ENCODE measurements around the gene RNF213. TPM values are rescaled to one million over a fixed set of nuclear protein-coding genes. Genes with fewer than 3 reads are reported as not detected.

RNF213 gene
- total and polyA plus RNA-seq, 4 donors = 45.1 to 78.3 (median 59.3) TPM

- 95% methylated on average over 23 of the region's 29 CpGs for WGBS (ENCODE audit: insufficient coverage)
- H3K4me3 ChIP-seq (ENCODE audit: low read depth, low read length) = no peak overlapping the region
- no peak for DNase-seq (ENCODE audit: low read depth in 4 of 6, low spot score in 6 of 6)
- no peaks in the 10 kb centered on the region for H3K27me3 ChIP-seq (ENCODE audit: control insufficient read depth, insufficient read depth, low read length)
- H3K27ac ChIP-seq (ENCODE audit: low read depth, low read length) = no peak overlapping the region
- H3K9me3 ChIP-seq (ENCODE audit: control insufficient read depth, insufficient read depth, low read length) = no peaks in the 10 kb centered on the region
- peaks cover 5% of the 10 kb centered on the region for H3K4me1 ChIP-seq (ENCODE audit: control insufficient read depth, insufficient read depth, low read length)
- peaks cover 63% of the 10 kb centered on the region for H3K36me3 ChIP-seq (ENCODE audit: control insufficient read depth, insufficient read depth, low read length)
These were observed 104.6 kb downstream of the RNF213 start for GRCh38 chr17:80365001-80365965.

- Histone ChIP-seq H3K36me3 (ENCODE audit: control insufficient read depth, insufficient read depth, low read length) (peaks cover 60% of the 10 kb centered on the region), H3K27me3 (ENCODE audit: control insufficient read depth, insufficient read depth, low read length) (no peaks in the 10 kb centered on the region), H3K27ac (ENCODE audit: low read depth, low read length) (no peak overlapping the region), H3K9me3 (ENCODE audit: control insufficient read depth, insufficient read depth, low read length) (no peaks in the 10 kb centered on the region), H3K4me3 (ENCODE audit: low read depth, low read length) (no peak overlapping the region), H3K4me1 (ENCODE audit: control insufficient read depth, insufficient read depth, low read length) (peaks cover 5% of the 10 kb centered on the region)
- no peak for DNase-seq (ENCODE audit: low read depth in 4 of 6, low spot score in 6 of 6)
- 89% methylated on average over 8 of the region's 11 CpGs for WGBS (ENCODE audit: insufficient coverage)
These were observed 105.3 kb downstream of the RNF213 start for GRCh38 chr17:80365983-80366382.

GRCh38 chr17:80367503-80367902 lies 106.9 kb downstream of the RNF213 start:
- Histone ChIP-seq H3K4me3 (ENCODE audit: low read depth, low read length) (no peak overlapping the region), H3K27ac (ENCODE audit: low read depth, low read length) (no peak overlapping the region), H3K36me3 (ENCODE audit: control insufficient read depth, insufficient read depth, low read length) (peaks cover 54% of the 10 kb centered on the region), H3K9me3 (ENCODE audit: control insufficient read depth, insufficient read depth, low read length) (no peaks in the 10 kb centered on the region), H3K27me3 (ENCODE audit: control insufficient read depth, insufficient read depth, low read length) (no peaks in the 10 kb centered on the region), H3K4me1 (ENCODE audit: control insufficient read depth, insufficient read depth, low read length) (peaks cover 5% of the 10 kb centered on the region)
- WGBS (ENCODE audit: insufficient coverage) = 49% methylated on average over 16 of the region's 17 CpGs
- no peak for DNase-seq (ENCODE audit: low read depth in 4 of 6, low spot score in 6 of 6)

DNA sequence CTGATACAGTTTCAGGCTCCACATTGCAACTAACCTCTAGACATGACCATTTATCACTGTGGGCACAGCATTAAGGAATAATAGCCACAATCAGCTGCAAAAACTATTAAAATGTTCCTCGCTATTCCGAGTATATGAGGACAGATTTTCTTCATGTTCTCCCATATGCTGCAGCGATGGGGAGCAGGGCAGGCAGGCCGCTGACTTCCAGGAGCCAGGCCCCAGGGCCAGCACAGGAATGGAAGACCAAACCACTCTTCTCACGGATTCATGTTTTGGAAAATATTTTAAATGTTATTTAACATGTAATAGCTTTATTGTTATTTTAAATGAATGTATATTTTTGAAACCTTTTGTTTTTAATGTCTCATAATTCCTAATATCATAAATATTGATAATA lies 110.5 kb downstream of the RNF213 start:
- Histone ChIP-seq H3K9me3 (ENCODE audit: control insufficient read depth, insufficient read depth, low read length) (no peaks in the 10 kb centered on the region), H3K27me3 (ENCODE audit: control insufficient read depth, insufficient read depth, low read length) (no peaks in the 10 kb centered on the region), H3K4me1 (ENCODE audit: control insufficient read depth, insufficient read depth, low read length) (no peaks in the 10 kb centered on the region), H3K4me3 (ENCODE audit: low read depth, low read length) (no peak overlapping the region), H3K27ac (ENCODE audit: low read depth, low read length) (no peak overlapping the region), H3K36me3 (ENCODE audit: control insufficient read depth, insufficient read depth, low read length) (peaks cover 48% of the 10 kb centered on the region)
- no peak for DNase-seq (ENCODE audit: low read depth in 4 of 6, low spot score in 6 of 6)
- WGBS (ENCODE audit: insufficient coverage) = 93% methylated on average over 2 of the region's 5 CpGs

GRCh38 chr17:80372456-80372855 lies 111.8 kb downstream of the RNF213 start:
- H3K36me3 ChIP-seq (ENCODE audit: control insufficient read depth, insufficient read depth, low read length) = peaks cover 49% of the 10 kb centered on the region
- no peak overlapping the region for H3K27ac ChIP-seq (ENCODE audit: low read depth, low read length)
- WGBS (ENCODE audit: insufficient coverage) = 91% methylated on average over 9 of the region's 11 CpGs
- H3K27me3 ChIP-seq (ENCODE audit: control insufficient read depth, insufficient read depth, low read length) = no peaks in the 10 kb centered on the region
- H3K4me3 ChIP-seq (ENCODE audit: low read depth, low read length) = no peak overlapping the region
- no peak for DNase-seq (ENCODE audit: low read depth in 4 of 6, low spot score in 6 of 6)
- no peaks in the 10 kb centered on the region for H3K4me1 ChIP-seq (ENCODE audit: control insufficient read depth, insufficient read depth, low read length)
- no peaks in the 10 kb centered on the region for H3K9me3 ChIP-seq (ENCODE audit: control insufficient read depth, insufficient read depth, low read length)

DNA sequence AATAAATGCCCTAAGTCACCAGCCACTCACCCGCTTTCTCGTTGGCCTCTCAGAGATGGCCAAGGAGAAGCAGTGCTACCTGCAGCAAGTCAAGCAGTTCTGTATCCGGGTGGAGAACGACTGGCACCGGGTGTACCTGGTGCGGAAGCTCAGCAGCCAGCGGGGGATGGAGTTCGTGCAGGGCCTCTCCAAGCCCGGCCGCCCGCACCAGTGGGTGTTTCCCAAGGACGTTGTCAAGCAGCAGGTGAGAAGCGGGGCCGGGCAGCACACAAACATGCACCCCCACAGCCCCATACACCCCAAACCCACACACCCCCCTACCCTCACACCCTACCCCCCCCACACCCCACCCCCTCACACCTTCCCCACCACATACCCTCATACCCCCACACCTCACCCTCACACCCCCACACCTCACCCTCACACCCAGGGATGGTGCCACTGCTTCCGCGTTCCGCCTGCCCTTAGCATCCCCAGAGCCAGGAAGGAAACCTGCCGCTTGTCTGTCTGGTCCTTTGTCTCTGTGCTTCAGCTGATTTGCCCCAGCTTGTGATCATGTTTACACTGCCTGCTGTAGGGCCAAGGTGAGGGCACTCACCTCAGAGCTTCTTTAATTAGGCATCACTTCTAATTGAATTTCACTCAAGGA lies 112.4 kb downstream of the RNF213 start:
- H3K4me1 ChIP-seq (ENCODE audit: control insufficient read depth, insufficient read depth, low read length) = no peaks in the 10 kb centered on the region
- H3K27me3 ChIP-seq (ENCODE audit: control insufficient read depth, insufficient read depth, low read length) = no peaks in the 10 kb centered on the region
- no peaks in the 10 kb centered on the region for H3K9me3 ChIP-seq (ENCODE audit: control insufficient read depth, insufficient read depth, low read length)
- peaks cover 49% of the 10 kb centered on the region for H3K36me3 ChIP-seq (ENCODE audit: control insufficient read depth, insufficient read depth, low read length)
- DNase-seq (ENCODE audit: low read depth in 4 of 6, low spot score in 6 of 6) = no peak
- H3K4me3 ChIP-seq (ENCODE audit: low read depth, low read length) = no peak overlapping the region
- H3K27ac ChIP-seq (ENCODE audit: low read depth, low read length) = no peak overlapping the region
- 92% methylated on average over 18 of the region's 18 CpGs for WGBS (ENCODE audit: insufficient coverage)

DNA sequence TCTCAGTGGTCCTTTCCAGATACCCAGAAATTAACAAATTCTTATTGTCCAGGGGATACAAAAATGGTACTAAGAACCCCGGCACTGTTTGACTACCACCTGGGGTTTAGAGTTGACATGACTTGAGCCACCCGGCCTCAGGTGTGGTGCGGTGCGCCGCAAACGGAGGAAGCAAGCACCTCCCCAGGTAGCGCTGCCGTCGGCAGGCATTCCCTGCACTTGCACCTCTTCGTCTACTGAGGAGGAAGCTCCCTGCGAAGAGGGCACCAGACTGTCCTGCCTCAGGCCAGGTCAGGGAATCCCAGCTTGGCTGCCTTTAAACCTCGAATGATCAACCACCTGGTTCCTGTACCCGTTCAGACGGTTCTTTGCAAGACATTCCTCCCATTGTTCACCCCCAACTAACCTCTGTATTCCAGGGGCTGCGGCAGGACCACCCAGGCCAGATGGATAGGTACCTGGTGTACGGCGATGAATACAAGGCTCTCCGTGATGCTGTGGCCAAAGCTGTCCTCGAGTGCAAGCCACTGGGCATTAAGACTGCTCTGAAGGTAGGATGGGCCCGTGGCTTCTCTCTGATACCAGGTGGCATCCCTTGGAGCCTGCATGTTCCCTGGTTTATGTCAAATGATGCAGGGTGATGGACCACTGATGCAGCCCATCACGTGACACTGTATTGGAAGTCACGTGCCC lies 113.5 kb downstream of the RNF213 start:
- no peak for DNase-seq (ENCODE audit: low read depth in 4 of 6, low spot score in 6 of 6)
- 93% methylated on average over 22 of the region's 22 CpGs for WGBS (ENCODE audit: insufficient coverage)
- Histone ChIP-seq H3K27me3 (ENCODE audit: control insufficient read depth, insufficient read depth, low read length) (no peaks in the 10 kb centered on the region), H3K36me3 (ENCODE audit: control insufficient read depth, insufficient read depth, low read length) (peaks cover 48% of the 10 kb centered on the region), H3K27ac (ENCODE audit: low read depth, low read length) (no peak overlapping the region), H3K4me3 (ENCODE audit: low read depth, low read length) (no peak overlapping the region), H3K4me1 (ENCODE audit: control insufficient read depth, insufficient read depth, low read length) (no peaks in the 10 kb centered on the region), H3K9me3 (ENCODE audit: control insufficient read depth, insufficient read depth, low read length) (no peaks in the 10 kb centered on the region)

DNA sequence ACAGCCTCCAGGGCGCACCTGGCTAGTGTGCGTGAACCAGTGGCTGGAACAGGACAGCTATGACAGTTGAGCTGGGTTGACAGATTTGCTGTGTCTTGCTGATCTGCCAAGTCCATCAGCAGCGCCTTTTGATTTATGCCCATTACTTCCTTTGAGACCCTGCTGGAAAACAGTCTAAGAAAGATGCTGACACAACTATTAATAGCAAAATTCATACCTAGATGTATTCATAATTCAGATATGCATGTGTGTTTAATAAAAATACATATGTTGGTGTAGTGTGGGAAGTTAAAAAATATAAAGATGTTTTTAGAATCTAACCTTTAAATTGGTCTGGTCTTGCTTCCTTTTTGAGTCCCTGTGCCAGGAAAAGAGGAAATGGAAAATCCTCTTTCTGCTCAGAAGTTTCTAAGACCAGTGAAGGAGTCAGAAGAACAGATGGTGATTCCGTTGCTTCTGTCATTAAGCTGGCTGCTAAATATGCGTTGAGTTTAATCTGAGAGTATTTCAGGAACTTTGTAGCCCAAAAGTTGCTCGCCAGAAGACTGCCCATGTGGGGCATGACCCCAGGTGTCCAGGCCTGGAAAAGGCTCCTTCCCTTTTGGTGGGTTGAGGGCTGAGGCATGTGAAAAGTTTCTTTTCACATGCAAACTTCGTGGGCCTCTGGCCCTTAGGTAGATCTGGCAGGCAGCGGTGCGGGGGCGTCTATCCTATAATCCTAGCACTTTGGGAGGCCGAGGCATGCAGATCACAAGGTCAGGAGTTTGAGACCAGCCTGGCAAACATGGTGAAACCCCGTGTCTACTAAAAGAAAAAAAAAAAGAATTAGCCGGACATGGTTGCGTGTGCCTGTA lies 114.3 kb downstream of the RNF213 start:
- no peaks in the 10 kb centered on the region for H3K9me3 ChIP-seq (ENCODE audit: control insufficient read depth, insufficient read depth, low read length)
- no peaks in the 10 kb centered on the region for H3K27me3 ChIP-seq (ENCODE audit: control insufficient read depth, insufficient read depth, low read length)
- no peak overlapping the region for H3K27ac ChIP-seq (ENCODE audit: low read depth, low read length)
- no peaks in the 10 kb centered on the region for H3K4me1 ChIP-seq (ENCODE audit: control insufficient read depth, insufficient read depth, low read length)
- WGBS (ENCODE audit: insufficient coverage) = 77% methylated on average over 12 of the region's 14 CpGs
- H3K36me3 ChIP-seq (ENCODE audit: control insufficient read depth, insufficient read depth, low read length) = peaks cover 45% of the 10 kb centered on the region
- DNase-seq (ENCODE audit: low read depth in 4 of 6, low spot score in 6 of 6) = no peak
- no peak overlapping the region for H3K4me3 ChIP-seq (ENCODE audit: low read depth, low read length)

- H3K27ac ChIP-seq (ENCODE audit: low read depth, low read length) = no peak overlapping the region
- no peak overlapping the region for H3K4me3 ChIP-seq (ENCODE audit: low read depth, low read length)
- WGBS (ENCODE audit: insufficient coverage) = 93% methylated on average over 3 of the region's 4 CpGs
- H3K9me3 ChIP-seq (ENCODE audit: control insufficient read depth, insufficient read depth, low read length) = no peaks in the 10 kb centered on the region
- DNase-seq (ENCODE audit: low read depth in 4 of 6, low spot score in 6 of 6) = no peak
- no peaks in the 10 kb centered on the region for H3K4me1 ChIP-seq (ENCODE audit: control insufficient read depth, insufficient read depth, low read length)
- H3K36me3 ChIP-seq (ENCODE audit: control insufficient read depth, insufficient read depth, low read length) = peaks cover 51% of the 10 kb centered on the region
- no peaks in the 10 kb centered on the region for H3K27me3 ChIP-seq (ENCODE audit: control insufficient read depth, insufficient read depth, low read length)
These were observed 115.9 kb downstream of the RNF213 start for GRCh38 chr17:80376531-80376930.

Data from spinal cord (tissue), 10 donors.